HK-2 (cell line): ENCODE results near the gene RHBG.
"Not testable (repeated sequence)": the region's sequence is repeated elsewhere in the genome, so short reads cannot be mapped to it uniquely, and the experiment has no call there.

Experiments used
- DNase-seq: peaks from one replicate; pipeline ENCODE4 v3.0.0-alpha.2; 2018; ENCODE audit not compliant: unreplicated experiment

The RHBG gene, protein sequence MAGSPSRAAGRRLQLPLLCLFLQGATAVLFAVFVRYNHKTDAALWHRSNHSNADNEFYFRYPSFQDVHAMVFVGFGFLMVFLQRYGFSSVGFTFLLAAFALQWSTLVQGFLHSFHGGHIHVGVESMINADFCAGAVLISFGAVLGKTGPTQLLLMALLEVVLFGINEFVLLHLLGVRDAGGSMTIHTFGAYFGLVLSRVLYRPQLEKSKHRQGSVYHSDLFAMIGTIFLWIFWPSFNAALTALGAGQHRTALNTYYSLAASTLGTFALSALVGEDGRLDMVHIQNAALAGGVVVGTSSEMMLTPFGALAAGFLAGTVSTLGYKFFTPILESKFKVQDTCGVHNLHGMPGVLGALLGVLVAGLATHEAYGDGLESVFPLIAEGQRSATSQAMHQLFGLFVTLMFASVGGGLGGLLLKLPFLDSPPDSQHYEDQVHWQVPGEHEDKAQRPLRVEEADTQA

DNA sequence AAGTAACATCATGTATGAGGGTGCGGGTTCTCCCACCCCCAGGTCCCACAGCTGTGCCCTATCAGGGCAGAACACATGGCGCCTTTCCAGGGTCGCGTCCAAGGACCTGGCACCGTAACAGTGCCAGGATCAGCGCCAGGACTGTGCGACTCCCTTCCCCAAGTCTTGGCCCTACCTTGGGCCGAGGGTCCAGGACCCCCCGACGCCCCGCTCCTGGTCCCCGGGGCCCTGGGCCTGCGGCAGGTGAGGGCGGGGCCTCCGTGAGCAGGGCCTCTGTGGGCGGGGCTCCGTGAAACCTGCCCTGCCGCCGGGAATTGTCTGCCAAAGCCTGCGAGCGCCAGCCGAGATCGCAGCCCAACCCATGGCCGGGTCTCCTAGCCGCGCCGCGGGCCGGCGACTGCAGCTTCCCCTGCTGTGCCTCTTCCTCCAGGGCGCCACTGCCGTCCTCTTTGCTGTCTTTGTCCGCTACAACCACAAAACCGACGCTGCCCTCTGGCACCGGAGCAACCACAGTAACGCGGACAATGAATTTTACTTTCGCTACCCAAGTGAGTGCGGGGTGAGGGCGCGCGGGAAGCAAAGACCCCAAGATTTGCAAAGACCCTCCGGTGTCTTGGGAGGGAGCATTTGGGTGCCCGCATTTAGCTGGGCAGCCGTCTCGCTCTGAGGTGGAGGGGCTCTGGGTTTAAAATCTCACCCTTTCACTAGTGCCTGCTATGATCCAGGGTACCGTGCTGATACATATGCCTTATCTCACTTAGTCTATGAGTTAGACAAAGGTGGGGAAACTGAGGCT lies at the start of gene RHBG:
TSS of gene RHBG (plus strand) at position 323 of the 796 bp plus-strand sequence. CDS start at position 362, 39 bp downstream.
- DNase-seq: no peak

DNA sequence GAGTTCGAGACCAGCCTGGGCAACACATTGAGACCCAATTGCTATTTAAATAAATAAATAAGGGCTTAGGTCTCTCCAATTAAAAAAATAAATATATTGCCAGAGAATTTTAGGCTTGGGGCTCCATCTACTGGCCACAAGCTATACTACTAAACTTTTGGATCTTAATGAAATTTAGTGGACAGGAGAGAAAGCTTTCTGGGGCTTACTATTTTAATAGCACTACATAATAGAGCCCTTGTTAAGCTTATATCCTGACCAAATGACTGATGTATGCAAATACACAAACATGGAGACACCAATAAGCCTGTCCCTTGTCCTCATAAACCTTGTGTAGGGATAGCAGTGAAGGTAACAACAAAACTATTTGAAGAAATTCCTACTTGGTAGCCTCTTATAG lies 49.3 kb upstream of the RHBG start:
- no peak for DNase-seq

DNA sequence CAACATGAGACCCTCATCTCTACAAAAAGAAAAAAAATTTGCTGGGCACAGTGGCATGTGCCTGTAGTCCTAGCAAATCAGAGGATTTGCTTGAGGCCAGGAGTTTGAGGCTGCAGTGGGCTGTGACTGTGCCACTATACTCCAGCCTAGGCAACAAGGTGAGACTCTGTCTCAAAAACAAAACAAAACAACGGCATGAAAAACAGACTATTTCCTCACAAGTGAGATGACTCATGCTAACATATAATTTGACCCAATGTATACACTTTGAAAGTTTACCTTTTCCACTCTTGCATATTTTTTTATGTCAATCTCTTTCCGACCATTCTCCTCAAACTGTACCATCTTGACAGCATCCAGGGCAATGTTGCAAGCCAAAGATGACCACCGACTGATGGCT lies 48.5 kb upstream of the RHBG start:
- DNase-seq: no peak

DNA sequence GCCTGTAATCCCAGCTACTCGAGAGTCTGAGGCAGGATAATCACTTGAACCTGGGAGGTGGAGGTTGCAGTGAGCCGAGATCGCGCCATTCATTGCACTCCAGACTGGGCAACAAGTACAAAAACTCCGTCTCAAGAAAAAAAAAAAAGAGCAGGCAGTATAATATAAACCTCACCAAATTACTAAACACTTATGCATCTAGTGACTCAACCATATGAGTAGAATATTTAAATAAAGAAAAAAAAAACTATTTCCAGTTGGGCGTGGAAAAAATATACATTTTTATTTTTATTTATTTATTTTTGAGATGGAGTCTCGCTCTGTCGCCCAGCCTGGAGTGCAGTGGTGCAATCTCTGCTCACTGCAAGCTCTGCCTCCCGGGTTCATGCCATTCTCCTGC lies 45.8 kb upstream of the RHBG start:
- not testable (repeated sequence) for DNase-seq

DNA sequence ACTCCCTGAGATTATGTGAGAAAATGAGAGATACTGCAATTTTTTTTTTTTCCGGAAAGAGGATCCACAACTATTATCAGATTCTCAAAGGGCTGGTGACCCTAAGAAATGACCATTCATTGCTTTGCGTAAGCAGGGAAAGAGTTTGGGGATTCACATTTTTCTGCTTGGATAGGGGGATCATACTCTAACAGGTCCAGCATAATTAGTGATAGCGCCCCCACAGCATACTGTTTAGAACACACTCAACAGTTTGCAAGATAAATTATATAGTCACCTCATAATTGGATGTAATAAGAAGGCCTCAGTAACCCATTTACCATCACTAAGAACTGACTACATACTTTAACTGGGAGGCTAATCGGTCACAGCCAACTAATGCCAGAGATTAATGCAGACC lies 32.8 kb upstream of the RHBG start:
- DNase-seq: no peak

DNA sequence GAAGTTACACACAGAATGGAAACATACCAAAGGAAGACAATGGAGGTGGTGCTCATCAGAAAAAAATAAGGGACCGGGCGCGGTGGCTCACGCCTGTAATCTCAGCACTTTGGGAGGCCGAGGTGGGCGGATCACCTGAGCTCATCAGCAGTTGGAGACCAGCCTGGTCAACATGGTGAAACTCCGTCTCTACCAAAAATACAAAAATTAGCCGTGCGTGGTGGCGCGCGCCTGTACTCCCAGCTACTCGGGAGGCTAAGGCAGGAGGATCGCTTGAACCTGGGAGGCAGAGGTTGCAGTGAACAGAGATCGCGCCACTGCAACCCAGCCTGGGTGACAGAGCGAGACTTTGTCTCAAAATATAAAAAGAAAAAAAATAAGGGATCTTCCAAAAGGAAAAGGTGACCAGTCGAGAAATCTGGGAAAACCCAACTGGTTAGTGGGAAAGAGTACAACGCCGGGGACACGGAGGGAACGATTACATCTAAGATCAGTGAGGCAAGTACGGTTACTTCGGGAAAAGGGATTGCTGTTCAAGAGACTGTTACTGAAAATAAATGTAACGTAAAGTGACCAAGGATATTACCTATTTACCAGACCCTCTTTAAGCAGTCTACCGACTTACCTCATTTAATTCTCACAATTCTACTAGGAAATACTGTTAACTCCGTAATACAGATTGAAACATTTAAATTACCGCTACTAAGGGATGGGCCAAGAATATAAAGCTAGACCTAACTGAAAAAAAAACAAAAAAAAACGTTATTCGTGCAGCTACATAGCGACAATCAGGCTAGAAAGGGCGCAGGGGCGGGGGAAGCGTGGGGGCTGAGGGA lies 31.7 kb upstream of the RHBG start:
- no peak for DNase-seq

DNA sequence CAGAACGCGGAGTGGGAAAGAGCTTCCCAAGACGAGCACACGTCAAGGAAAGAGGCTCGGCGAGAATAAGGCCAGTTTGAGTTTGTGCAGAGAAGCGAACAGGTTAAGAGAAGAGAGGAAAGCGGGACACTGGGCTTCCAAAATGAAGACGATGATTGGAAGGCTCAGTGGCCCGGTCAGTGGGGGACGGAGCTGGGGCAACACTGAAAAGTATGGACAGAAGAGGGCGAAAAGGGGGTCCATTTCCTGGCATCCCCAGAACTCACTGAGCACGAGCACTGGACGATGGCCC lies 31.2 kb upstream of the RHBG start:
- no peak for DNase-seq

DNA sequence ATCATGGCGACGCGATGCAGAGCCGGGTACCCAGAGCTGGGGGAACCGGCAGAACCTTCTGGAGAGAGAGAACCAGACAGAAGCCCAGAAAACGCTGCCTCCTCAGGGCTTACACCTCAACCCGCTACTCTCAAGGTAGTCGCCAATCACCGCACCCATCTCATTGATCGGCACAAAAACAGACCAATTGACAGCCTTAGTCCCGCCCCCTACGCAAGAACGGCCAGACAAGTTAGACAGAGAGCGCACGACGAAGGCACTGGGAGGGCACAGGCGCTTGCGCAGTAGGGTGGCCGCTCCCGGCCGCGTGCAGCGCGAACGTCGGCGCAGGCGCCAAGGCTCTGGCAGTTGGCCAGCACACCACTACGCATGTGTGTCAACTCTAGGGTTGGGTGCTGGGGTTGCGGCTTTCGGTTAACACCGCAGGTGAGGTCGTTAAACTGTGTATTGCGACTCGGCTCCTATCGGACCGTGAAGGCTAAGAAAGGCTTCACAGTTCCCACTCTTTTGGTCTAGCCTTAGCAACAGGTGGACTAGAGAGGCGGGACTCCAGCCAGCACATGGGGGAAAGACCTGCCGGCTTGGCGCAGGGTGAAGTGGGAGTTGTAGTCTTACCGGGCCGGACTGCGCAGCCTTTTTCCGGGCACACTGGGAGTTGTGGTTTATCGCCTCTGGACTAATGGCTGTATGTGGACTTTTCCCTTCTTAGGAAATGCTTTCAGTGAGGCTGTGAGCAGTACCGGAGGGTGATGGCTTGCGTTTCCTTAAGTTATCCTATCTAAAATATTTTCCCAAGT lies 30.6 kb upstream of the RHBG start, which contains the start of the genes CCT3 and TSACC:
TSS of gene CCT3 (minus strand) at position 113 of the 797 bp plus-strand sequence. CDS start at position 5, 108 bp downstream.
TSS of gene TSACC (plus strand) at position 347 of the 797 bp plus-strand sequence. CDS start 1,232 bp downstream, outside the sequence.
- peak; percentile 100 for DNase-seq

DNA sequence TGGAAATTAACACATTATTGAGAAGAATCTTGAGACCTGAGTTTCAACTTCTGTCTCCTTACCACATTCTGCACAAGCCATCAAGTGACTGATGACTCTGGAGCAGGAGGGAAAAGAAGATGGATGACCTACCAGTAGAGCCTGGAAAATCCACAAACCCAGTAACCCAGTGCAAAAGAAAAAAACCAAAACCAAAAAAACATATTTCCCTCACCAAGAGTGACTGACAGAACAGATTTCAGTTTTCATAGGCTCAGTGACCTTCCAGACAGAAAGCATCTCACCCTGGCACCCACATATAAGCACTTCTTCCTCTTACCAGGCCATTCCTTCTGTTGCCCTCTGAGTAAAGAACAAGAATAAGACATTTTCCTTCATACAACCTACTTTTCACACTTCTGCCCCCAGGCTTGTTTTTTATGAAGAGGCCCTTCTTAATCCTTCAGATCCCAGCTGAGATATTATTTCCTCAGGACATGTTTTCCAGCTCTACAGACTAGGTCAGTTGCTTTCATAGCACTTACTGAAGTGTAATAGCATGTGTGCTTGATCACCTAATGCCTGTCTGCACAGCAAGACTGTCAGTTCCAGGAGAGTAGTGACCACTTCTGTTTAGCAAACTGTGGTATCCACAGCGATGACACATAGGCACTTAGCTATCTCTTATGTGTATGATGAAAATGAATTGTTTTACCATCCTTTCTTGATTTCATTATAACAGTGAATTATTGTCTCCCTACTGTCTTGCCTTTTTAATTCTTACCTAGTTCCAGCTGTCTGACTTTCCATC lies 26.6 kb upstream of the RHBG start:
- no peak for DNase-seq

DNA sequence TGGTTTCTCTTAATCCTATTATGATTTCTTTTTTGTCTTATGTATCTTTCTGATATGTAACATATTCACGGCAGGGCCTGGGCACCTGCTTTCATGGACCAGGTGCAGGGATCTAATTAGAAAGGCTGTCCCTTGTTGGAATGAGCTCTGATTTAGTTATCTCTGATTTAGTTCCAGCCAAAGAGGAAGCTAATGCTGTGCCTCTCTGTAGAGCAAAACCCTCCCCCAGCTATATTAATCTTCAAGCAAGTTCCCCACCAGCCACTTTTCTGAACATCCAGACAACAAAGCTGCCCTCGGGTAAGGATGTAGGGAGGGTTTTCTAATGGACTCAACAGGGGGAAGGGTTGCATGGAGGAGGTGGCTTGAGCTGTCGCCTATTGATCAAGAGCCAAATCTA lies 24.6 kb upstream of the RHBG start:
- DNase-seq: no peak

DNA sequence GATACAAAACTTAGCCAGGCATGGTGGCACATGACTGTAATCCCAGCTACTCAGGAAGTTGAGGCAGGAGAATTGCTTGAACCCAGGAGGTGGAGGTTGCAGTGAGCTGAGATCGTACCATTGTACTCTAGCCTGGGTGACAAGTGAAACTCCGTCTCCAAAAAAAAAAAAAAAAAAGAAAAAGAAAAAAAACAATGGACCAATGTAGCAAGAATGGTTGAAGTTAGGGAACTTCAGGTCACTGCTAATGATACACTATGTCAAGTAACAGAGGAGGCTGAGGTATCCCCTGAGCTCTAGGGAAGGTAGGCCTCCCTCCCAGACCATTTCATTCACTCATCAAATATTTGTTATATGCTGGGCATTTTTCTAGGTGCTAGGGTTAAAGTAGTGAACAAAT lies 23.0 kb upstream of the RHBG start:
- DNase-seq: not testable (repeated sequence)

DNA sequence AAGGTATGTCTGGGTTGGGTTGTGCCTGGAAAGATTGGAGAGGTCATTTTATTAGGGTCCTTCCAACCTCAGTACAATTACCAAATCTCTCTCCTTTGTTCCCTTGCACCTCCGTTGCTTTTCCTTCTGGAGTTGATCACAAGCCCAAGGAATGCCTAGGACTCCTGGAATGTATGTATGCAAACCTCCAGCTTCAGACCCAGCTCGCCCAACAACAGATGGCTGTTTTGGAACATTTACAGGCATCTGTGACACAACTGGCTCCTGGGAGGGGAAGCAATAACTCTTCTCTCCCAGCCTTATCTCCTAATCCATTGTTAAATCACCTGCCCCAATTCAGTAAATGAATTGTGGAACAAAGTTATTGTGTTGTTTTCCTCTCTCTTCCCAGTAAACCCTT lies 22.4 kb upstream of the RHBG start:
- DNase-seq: no peak

DNA sequence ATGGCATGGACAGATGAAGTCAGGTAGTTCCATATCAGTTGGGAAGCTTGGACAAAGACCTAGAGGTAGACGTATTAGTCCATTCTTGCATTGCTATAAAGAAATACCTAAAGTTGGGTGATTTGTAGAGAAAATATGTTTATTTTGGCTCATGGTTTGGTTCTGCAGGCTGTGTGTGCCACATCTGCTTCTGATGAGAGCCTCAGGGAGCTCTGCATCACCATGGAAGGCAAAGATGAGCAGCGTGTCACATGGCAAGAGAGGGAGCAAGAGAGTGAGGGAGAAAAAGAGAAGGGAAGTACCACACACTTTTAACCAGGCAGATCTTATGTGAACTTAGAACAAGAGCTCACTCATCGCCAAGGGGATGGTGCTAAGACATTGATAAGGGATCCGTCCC lies 21.7 kb upstream of the RHBG start:
- no peak for DNase-seq

DNA sequence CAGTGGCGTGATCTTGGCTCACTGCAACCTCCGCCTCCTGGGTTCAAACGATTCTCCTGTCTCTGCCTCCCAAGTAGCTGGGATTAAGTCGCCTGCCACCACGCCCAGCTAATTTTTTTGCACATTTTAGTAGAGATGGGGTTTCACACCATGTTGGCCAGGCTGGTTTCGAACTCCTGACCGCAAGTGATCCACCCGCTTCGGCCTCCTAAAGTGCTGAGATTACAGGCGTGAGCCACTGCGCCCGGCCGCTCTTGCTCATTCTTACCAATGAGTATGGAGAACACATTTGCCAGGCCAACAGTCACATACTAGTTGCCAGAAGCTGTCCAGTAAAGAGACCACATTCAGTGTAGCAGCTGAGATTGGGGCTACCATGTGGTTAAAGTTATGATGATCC lies 16.5 kb upstream of the RHBG start:
- DNase-seq: not testable (repeated sequence)

DNA sequence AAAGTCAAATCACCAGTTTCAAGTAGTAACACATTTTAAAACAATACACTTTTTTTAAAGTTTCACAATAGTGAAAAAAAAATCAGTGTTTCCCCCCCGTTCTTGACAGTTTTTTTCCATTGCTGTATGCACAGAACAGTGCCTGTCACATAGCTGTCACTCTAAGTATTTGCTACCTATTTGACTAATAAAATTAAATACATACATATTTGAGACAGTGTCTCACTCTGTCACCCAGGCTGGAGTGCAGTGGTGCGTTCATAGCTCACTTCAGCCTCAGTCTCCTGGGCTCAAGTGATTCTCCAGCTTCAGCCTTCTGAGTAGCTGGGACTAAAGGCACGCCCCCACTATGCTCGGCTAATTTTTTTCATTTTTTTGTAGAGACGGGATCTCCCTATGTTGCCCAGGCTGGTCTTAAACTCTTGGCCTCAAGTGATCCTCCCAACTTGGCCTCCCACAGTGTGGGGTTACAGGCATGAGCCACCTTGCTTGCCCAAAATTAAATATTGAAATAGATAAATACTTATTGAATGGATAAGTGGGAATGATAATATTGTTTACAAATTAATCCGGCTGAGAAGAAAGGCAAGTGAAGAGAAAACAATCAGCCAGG lies 12.6 kb upstream of the RHBG start:
- no peak for DNase-seq

DNA sequence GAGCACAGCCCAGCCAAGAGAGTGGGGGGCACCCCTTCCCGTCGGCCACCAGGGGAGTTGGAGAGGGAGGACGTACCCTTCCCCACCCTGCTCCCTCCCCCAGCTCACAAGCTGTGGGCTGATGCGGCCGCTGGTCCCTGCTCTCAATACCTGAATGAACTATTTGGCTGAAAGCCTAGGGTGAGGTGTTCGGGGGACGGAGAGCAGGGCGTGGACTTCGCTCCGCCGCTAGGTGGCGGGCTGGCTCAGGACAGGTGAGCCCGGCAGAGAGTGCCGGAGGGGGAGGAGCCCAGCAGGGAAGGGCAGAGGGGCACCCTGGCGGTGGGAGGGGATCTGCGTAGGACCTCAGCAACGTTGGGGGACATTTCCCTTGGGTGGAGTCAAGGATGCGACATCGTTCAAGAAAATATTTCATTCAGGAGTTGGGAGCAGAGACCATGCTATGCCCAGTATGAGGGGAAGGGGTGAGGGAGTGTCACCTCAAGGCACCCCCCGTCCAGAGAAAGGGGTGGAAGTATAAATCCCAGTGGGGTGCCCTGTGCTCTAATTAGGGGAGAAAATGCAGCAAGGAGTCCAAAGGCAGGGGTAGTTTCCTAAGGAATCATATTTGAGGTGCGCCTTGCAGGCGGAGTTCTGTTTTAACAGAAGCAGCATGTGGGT lies 12.0 kb upstream of the RHBG start:
- DNase-seq: peak; percentile 63

DNA sequence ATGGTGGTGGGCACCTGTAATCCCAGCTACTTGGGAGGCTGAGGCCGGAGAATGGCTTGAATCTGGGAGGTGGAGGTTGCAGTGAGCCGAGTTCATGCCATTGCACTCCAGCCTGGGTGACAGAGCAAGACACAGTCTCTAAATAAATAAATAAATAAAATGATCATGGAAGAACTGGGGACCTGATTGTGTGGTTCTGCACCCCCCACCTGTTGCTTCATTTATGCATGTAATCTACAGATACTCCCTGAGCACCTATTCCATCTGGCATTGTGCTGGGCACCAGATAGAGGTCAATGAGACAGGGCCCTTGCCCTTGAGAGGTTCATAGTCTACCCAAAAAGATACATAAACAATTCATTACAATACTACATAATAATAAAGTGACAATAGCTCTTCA lies 11.0 kb upstream of the RHBG start:
- no peak for DNase-seq

DNA sequence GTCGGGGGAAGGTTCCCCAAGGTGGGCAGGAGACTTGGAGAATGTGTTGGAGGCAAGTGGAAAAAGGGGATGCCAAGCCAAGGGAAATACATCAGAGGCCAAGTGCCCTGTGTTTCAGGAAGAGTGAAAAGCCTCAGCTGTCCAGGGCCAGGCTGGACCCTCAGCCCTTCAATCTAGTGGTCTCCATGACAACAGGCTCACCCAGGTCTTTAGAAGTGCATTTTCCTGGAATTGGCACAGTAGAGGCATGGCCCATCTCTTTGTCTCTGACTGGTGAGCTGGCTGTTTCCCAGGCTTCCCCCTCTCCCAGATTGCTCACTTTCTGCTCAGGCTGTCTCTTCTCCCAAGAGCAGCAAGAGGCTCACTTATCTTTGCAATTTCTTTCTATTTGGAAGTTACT lies 10.4 kb upstream of the RHBG start:
- no peak for DNase-seq

DNA sequence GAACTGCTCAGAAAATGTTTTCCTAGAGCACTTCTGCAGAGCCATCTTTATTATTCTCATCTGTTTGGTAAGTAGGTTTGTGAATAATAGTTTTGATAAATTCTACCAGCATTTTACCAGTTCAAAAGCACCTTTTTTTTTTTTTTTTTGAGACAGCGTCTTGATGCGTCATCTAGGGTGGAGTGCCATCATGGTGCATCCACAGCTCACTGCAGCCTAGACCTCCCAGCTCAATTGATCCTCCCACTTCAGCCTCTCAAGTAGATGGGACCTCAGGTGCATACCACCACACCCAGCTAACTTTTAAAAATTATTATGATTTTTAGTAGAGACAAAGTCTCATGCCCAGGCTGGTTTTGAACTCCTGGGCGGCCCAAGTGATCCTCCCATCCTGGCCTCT lies 9.8 kb upstream of the RHBG start:
- no peak for DNase-seq
